Activated T-cell treated with anti-CD3 and anti-CD28 coated beads, Interleukin-2, amount 50 U/mL, for 4 hours (primary cell): ENCODE data around the gene GPR39. TPM values are rescaled to one million over a fixed set of nuclear protein-coding genes. Genes with fewer than 3 reads are reported as not detected.

ENCODE experiments used
- ATAC-seq, 2 donors: fragments of 200-7000 bp; cut with Tn5 transposase; one replicate each; pipeline ENCODE4 v1.10.0; 2021
- DNase-seq: peaks from one replicate; pipeline ENCODE4 v3.0.0-alpha.2; 2020
- H3K27me3 Mint-ChIP-seq: one replicate; pipeline ENCODE4 v1.8.0; 2021; ENCODE audit warnings: low read depth, mixed read lengths
- H3K36me3 Mint-ChIP-seq: one replicate; pipeline ENCODE4 v1.8.0; 2022; ENCODE audit warnings: mixed read lengths; ENCODE audit not compliant: insufficient read depth
- H3K4me1 Mint-ChIP-seq: one replicate; pipeline ENCODE4 v1.8.0; 2021; ENCODE audit warnings: low read depth, mixed read lengths
- H3K4me3 Mint-ChIP-seq: one replicate; pipeline ENCODE4 v1.8.0; 2021; ENCODE audit warnings: mild to moderate bottlenecking, moderate library complexity, mixed read lengths
- H3K9me3 Mint-ChIP-seq: one replicate; pipeline ENCODE4 v1.8.0; 2021; ENCODE audit warnings: mixed read lengths
- total RNA-seq, 3 donors: library from RNA; stranded (reverse); gene quantifications; one replicate each; pipeline ENCODE4 v1.2.1, GENCODE V29; 2021

GPR39 gene
- total RNA-seq, 3 donors from 2014 or later: not detected

- peaks cover 3% of the 10 kb centered on the region for H3K9me3 Mint-ChIP-seq
- ATAC-seq (no peak), DNase-seq (no peak)
- no peaks in the 10 kb centered on the region for H3K27me3 Mint-ChIP-seq
- H3K36me3 Mint-ChIP-seq: no peaks in the 10 kb centered on the region
- H3K4me3 Mint-ChIP-seq: no peak overlapping the region
- H3K4me1 Mint-ChIP-seq: no peaks in the 10 kb centered on the region
These were observed 62.0 kb downstream of the GPR39 start for GRCh38 chr2:132478461-132479105.

GRCh38 chr2:132479155-132479554, 62.5 kb downstream of the GPR39 start:
- H3K36me3 Mint-ChIP-seq: no peaks in the 10 kb centered on the region
- no peak overlapping the region for H3K4me3 Mint-ChIP-seq
- no peaks in the 10 kb centered on the region for H3K27me3 Mint-ChIP-seq
- H3K9me3 Mint-ChIP-seq: no peaks in the 10 kb centered on the region
- H3K4me1 Mint-ChIP-seq: no peaks in the 10 kb centered on the region
- ATAC-seq: no peak
- DNase-seq: no peak

- Mint-ChIP-seq H3K4me3 (no peak overlapping the region), H3K4me1 (no peaks in the 10 kb centered on the region), H3K9me3 (no peaks in the 10 kb centered on the region), H3K27me3 (no peaks in the 10 kb centered on the region), H3K36me3 (no peaks in the 10 kb centered on the region)
- DNase-seq (no peak), ATAC-seq (no peak)
These were observed 66.2 kb downstream of the GPR39 start for GRCh38 chr2:132482821-132483220.

- H3K36me3 Mint-ChIP-seq: no peaks in the 10 kb centered on the region
- no peaks in the 10 kb centered on the region for H3K27me3 Mint-ChIP-seq
- DNase-seq (no peak), ATAC-seq (no peak)
- H3K4me3 Mint-ChIP-seq: no peak overlapping the region
- H3K4me1 Mint-ChIP-seq: no peaks in the 10 kb centered on the region
- H3K9me3 Mint-ChIP-seq: no peaks in the 10 kb centered on the region
These were observed 67.5 kb downstream of the GPR39 start for GRCh38 chr2:132484144-132484543.

GRCh38 chr2:132488491-132488890, 71.9 kb downstream of the GPR39 start:
- Mint-ChIP-seq H3K9me3 (peaks cover 7% of the 10 kb centered on the region), H3K36me3 (no peaks in the 10 kb centered on the region), H3K4me3 (no peak overlapping the region), H3K4me1 (no peaks in the 10 kb centered on the region), H3K27me3 (no peaks in the 10 kb centered on the region)
- no peak for DNase-seq
- no peak for ATAC-seq

- H3K36me3 Mint-ChIP-seq: no peaks in the 10 kb centered on the region
- DNase-seq: no peak
- peaks cover 11% of the 10 kb centered on the region for H3K9me3 Mint-ChIP-seq
These were observed 72.5 kb downstream of the GPR39 start for GRCh38 chr2:132489150-132489549.

GRCh38 chr2:132495881-132496280, 79.3 kb downstream of the GPR39 start:
- Mint-ChIP-seq H3K9me3 (peaks cover 8% of the 10 kb centered on the region), H3K4me3 (no peak overlapping the region), H3K27me3 (no peaks in the 10 kb centered on the region), H3K4me1 (no peaks in the 10 kb centered on the region), H3K36me3 (no peaks in the 10 kb centered on the region)
- DNase-seq (no peak), ATAC-seq (no peak)

More at GRCh38 chr2:132489150-132489549, 72.5 kb downstream of the GPR39 start:
- Mint-ChIP-seq H3K4me1 (no peaks in the 10 kb centered on the region), H3K4me3 (no peak overlapping the region), H3K27me3 (no peaks in the 10 kb centered on the region)
- no peak for ATAC-seq

- Mint-ChIP-seq H3K27me3 (no peaks in the 10 kb centered on the region), H3K4me3 (no peak overlapping the region), H3K4me1 (no peaks in the 10 kb centered on the region), H3K36me3 (no peaks in the 10 kb centered on the region), H3K9me3 (peaks cover 4% of the 10 kb centered on the region)
- DNase-seq (no peak), ATAC-seq (no peak)
These were observed 80.0 kb downstream of the GPR39 start for GRCh38 chr2:132496555-132496954.

GRCh38 chr2:132497591-132497990, 81.0 kb downstream of the GPR39 start:
- peaks cover 7% of the 10 kb centered on the region for H3K9me3 Mint-ChIP-seq
- H3K27me3 Mint-ChIP-seq: no peaks in the 10 kb centered on the region
- H3K4me3 Mint-ChIP-seq: no peak overlapping the region
- H3K4me1 Mint-ChIP-seq: no peaks in the 10 kb centered on the region
- ATAC-seq (no peak), DNase-seq (no peak)
- no peaks in the 10 kb centered on the region for H3K36me3 Mint-ChIP-seq

- DNase-seq (no peak), ATAC-seq (no peak)
- Mint-ChIP-seq H3K9me3 (peaks cover 15% of the 10 kb centered on the region), H3K4me3 (no peak overlapping the region), H3K4me1 (no peaks in the 10 kb centered on the region), H3K27me3 (no peaks in the 10 kb centered on the region), H3K36me3 (no peaks in the 10 kb centered on the region)
These were observed 87.1 kb downstream of the GPR39 start for GRCh38 chr2:132503701-132504100.

- Mint-ChIP-seq H3K27me3 (no peaks in the 10 kb centered on the region), H3K9me3 (peaks cover 4% of the 10 kb centered on the region), H3K4me1 (no peaks in the 10 kb centered on the region), H3K4me3 (no peak overlapping the region), H3K36me3 (no peaks in the 10 kb centered on the region)
- DNase-seq (no peak), ATAC-seq (no peak)
These were observed 98.4 kb downstream of the GPR39 start for GRCh38 chr2:132515010-132515409.

GRCh38 chr2:132517386-132517785, 100.8 kb downstream of the GPR39 start:
- no peaks in the 10 kb centered on the region for H3K27me3 Mint-ChIP-seq

GRCh38 chr2:132518302-132518701, 101.7 kb downstream of the GPR39 start:
- no peaks in the 10 kb centered on the region for H3K36me3 Mint-ChIP-seq
- ATAC-seq: no peak
- H3K9me3 Mint-ChIP-seq: peaks cover 4% of the 10 kb centered on the region
- H3K4me3 Mint-ChIP-seq: no peak overlapping the region
- no peak for DNase-seq
- H3K4me1 Mint-ChIP-seq: no peaks in the 10 kb centered on the region
- H3K27me3 Mint-ChIP-seq: no peaks in the 10 kb centered on the region

More at GRCh38 chr2:132517386-132517785, 100.8 kb downstream of the GPR39 start:
- Mint-ChIP-seq H3K9me3 (peaks cover 4% of the 10 kb centered on the region), H3K36me3 (no peaks in the 10 kb centered on the region), H3K4me3 (no peak overlapping the region), H3K4me1 (no peaks in the 10 kb centered on the region)
- DNase-seq (no peak), ATAC-seq (no peak)

GRCh38 chr2:132519566-132519965, 103.0 kb downstream of the GPR39 start:
- Mint-ChIP-seq H3K27me3 (no peaks in the 10 kb centered on the region), H3K4me3 (no peak overlapping the region), H3K4me1 (no peaks in the 10 kb centered on the region), H3K9me3 (peaks cover 4% of the 10 kb centered on the region), H3K36me3 (no peaks in the 10 kb centered on the region)
- ATAC-seq (no peak), DNase-seq (no peak)

GRCh38 chr2:132521341-132521740, 104.7 kb downstream of the GPR39 start:
- Mint-ChIP-seq H3K4me3 (no peak overlapping the region), H3K27me3 (no peaks in the 10 kb centered on the region), H3K36me3 (no peaks in the 10 kb centered on the region), H3K9me3 (no peaks in the 10 kb centered on the region), H3K4me1 (no peaks in the 10 kb centered on the region)
- DNase-seq: no peak
- no peak for ATAC-seq
